HCT116 (cell line): ENCODE measurements around the gene GALNT16. TPM values are rescaled to one million over a fixed set of nuclear protein-coding genes. Genes with fewer than 3 reads are reported as not detected.

ENCODE experiments used
- ATAC-seq: fragments of 200-7000 bp; cut with Tn5 transposase; 2 replicates; pipeline ENCODE4 v1.9.1; 2020; ENCODE audit warnings: mild to moderate bottlenecking, moderate library complexity
- BruUV-seq: library from RNA; stranded (reverse); fragments of 400-500 nt; replicated peaks from 2 replicates; lab custom pipeline; 2021; lab: Mats Ljungman, UMichigan
- CTCF ChIA-PET: fragments of 300-600 bp; sonication (Branson Sonifier 250); formaldehyde crosslinking; loops from one replicate; lab custom pipeline; 2021; ENCODE audit warnings: antibody characterized with exemption; lab: Charles Lee
- POLR2A ChIA-PET: fragments of 300-600, 350-600 bp; sonication (Branson Sonifier 250); formaldehyde crosslinking; loops from one replicate; lab custom pipeline; 2021; ENCODE audit warnings: antibody characterized with exemption; lab: Charles Lee
- RAD21 ChIA-PET, 2 experiments: fragments of 300-600 bp; sonication (Branson Sonifier 250); formaldehyde crosslinking; loops; one replicate each; lab custom pipeline; 2023; ENCODE audit warnings: low total read pairs in 2 of 2; ENCODE audit not compliant: uncharacterized antibody in 2 of 2, unreplicated experiment in 2 of 2, low non-redundant PET in 1 of 2; lab: Charles Lee
- DNase-seq: peaks from one replicate; pipeline ENCODE4 v3.0.0-alpha.2; 2010; ENCODE audit warnings: low read depth, low spot score
- H2AFZ ChIP-seq: fragments of 200-600 bp; shearing (Covaris generic), sonication (generic); 2 replicates; pipeline ENCODE4 v1.6.1; 2017; ENCODE audit warnings: low read depth, mixed run types, mixed read lengths, antibody characterized with exemption, low read length; ENCODE audit not compliant: poor library complexity, severe bottlenecking
- H3K27ac ChIP-seq: 2 replicates; pipeline ENCODE4 v1.5.1; 2012; ENCODE audit warnings: low read depth, low read length
- H3K27me3 ChIP-seq: fragments of 200-600 bp; sonication (generic); 2 replicates; pipeline ENCODE4 v1.6.1; 2016; ENCODE audit warnings: mixed run types, low read length, mixed read lengths; ENCODE audit not compliant: insufficient read depth
- H3K36me3 ChIP-seq, 2 experiments: fragments of 200-500 bp in 1 of 2; fragments of 200-600 bp in 1 of 2; sonication (Bioruptor generic) in 1 of 2; sonication (generic) in 1 of 2; 2 replicates each; pipeline versions ENCODE4 v1.5.1 to v1.6.1; 2014 to 2016; ENCODE audit warnings: low read length in 2 of 2, inconsistent platforms in 1 of 2, mixed read lengths in 1 of 2, mixed run types in 1 of 2; ENCODE audit not compliant: insufficient read depth in 2 of 2, control insufficient read depth in 1 of 2
- H3K4me1 ChIP-seq, 2 experiments: fragments of 200-600 bp in 1 of 2; sonication (generic) in 1 of 2; 2 replicates each; pipeline versions ENCODE4 v1.5.1 to v1.6.1; 2012 to 2017; ENCODE audit warnings: low read length in 2 of 2, inconsistent platforms in 1 of 2, mild to moderate bottlenecking in 1 of 2, mixed read lengths in 1 of 2, mixed run types in 1 of 2, moderate library complexity in 1 of 2; ENCODE audit not compliant: insufficient read depth in 2 of 2, control insufficient read depth in 1 of 2
- H3K4me2 ChIP-seq: fragments of 200-600 bp; sonication (generic); 2 replicates; pipeline ENCODE4 v1.6.1; 2017; ENCODE audit warnings: mixed run types, low read length, mixed read lengths
- H3K4me3 ChIP-seq, 2 experiments: fragments of 200-600 bp in 1 of 2; sonication (generic) in 1 of 2; replicated peaks in 1 of 2; 2 replicates each; pipeline ENCODE4 v1.5.1; 2011 to 2016; ENCODE audit warnings: low read length in 2 of 2, control low read depth in 1 of 2, low read depth in 1 of 2, mild to moderate bottlenecking in 1 of 2, mixed read lengths in 1 of 2, mixed run types in 1 of 2
- H3K79me2 ChIP-seq: fragments of 200-600 bp; sonication (generic); 2 replicates; pipeline ENCODE4 v1.6.1; 2017; ENCODE audit warnings: mild to moderate bottlenecking, mixed run types, low read length, moderate library complexity, mixed read lengths; ENCODE audit not compliant: insufficient read depth
- H3K9ac ChIP-seq: fragments of 200-600 bp; sonication (generic); 2 replicates; pipeline ENCODE4 v1.6.1; 2016; ENCODE audit warnings: low read length, mixed read lengths
- H3K9me2 ChIP-seq: fragments of 200-600 bp; sonication (generic), shearing (Covaris generic); 2 replicates; pipeline ENCODE4 v1.6.1; 2017; ENCODE audit warnings: mixed run types, mild to moderate bottlenecking, moderate library complexity; ENCODE audit not compliant: insufficient read depth
- H3K9me3 ChIP-seq, 2 experiments: fragments of 200-500 bp in 1 of 2; fragments of 200-600 bp in 1 of 2; sonication (Bioruptor generic) in 1 of 2; sonication (generic) in 1 of 2; 2 replicates each; pipeline ENCODE4 v1.6.1; 2014 to 2017; ENCODE audit warnings: low read length in 2 of 2, mixed read lengths in 2 of 2, inconsistent platforms in 1 of 2, low read depth in 1 of 2, mild to moderate bottlenecking in 1 of 2, mixed run types in 1 of 2, moderate library complexity in 1 of 2; ENCODE audit not compliant: control insufficient read depth in 1 of 2, insufficient read depth in 1 of 2
- H4K20me1 ChIP-seq: fragments of 200-600 bp; sonication (generic), shearing (Covaris generic); 2 replicates; pipeline ENCODE4 v1.6.1; 2017; ENCODE audit warnings: mixed run types, mild to moderate bottlenecking, moderate library complexity; ENCODE audit not compliant: insufficient read depth
- FOSL1 ChIP-seq: IDR thresholded peaks from 2 replicates; pipeline ENCODE4 v1.6.1; 2012; ENCODE audit warnings: low read depth
- SIN3A ChIP-seq: IDR thresholded peaks from 2 replicates; pipeline ENCODE4 v1.6.1; 2012; ENCODE audit warnings: low read depth
- TCF7L2 ChIP-seq: IDR thresholded peaks from 2 replicates; pipeline ENCODE4 v1.7.0; 2011; ENCODE audit warnings: borderline replicate concordance, inconsistent platforms; ENCODE audit not compliant: insufficient read depth, insufficient read length; ENCODE audit errors: extremely low read depth
- ZFX ChIP-seq: fragments of 450-650 bp; IDR thresholded peaks from 2 replicates; pipeline ENCODE4 v1.6.1; 2017
- intact Hi-C: fragments of 100-400 bp; cut with micrococcal nuclease; formaldehyde crosslinking; loops from 2 replicates; pipeline ENCODE4 v1.10.0; 2022
- total RNA-seq: library from RNA; stranded (reverse); gene quantifications from one replicate; pipeline ENCODE4 v1.2.1, GENCODE V29; 2021; ENCODE audit not compliant: unreplicated experiment
- TF ChIP-seq, protein P1 (sequence below): IDR thresholded peaks from 2 replicates; pipeline ENCODE4 v1.6.1; 2012
- TF ChIP-seq, protein P2 (sequence below): IDR thresholded peaks from 2 replicates; pipeline ENCODE4 v1.6.1; 2012; ENCODE audit warnings: low read depth

GALNT16 gene
- total RNA-seq, 1 experiment from 2014 or later = 0.32 TPM

DNA sequence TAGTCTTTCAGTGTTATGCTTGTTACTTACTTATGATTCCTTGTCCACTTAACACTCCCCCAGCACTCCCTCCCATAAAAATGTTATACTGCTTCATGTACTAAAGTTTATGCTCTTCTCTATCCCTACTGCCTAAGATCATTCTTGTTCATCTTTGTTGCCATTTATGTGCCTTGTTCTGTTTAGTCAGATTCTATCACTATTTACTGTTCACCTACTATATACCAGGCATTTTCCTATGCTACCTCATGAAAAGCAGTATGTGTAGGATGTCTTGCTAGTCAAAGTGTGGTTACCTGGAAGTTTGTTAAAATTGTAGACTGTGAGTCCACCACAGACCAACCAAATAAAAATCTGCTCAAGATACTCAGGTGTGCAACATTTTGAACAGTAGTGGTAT lies 114.3 kb downstream of the GALNT16 start (continued):
- no peak for TF ChIP-seq SIN3A

DNA sequence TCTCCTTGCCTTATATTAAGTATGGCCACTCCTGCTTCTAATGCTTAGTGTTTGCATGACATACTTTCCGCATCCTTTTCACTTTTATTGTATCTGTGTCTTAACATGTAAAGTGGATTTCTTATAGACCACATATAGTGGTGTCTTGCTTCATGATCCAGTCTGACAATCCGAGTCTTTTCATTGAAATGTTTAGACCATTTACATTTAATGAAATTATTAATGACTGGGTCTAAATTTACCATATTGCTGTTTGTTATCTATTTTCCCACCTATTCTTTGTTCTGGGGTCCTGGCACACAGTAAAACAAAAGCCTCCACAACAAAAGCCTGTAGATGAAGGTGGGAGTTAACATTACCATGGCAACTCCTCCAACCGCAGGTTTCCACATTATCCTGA lies 115.2 kb downstream of the GALNT16 start:
- CTCF ChIA-PET = no interaction called here
- no peaks in the 10 kb centered on the region for H3K27me3 ChIP-seq

More for the DNA sequence above, 115.2 kb downstream of the GALNT16 start:
- BruUV-seq = no TSS peak
- peaks cover 19% of the 10 kb centered on the region for H3K79me2 ChIP-seq
- no peak overlapping the region for H2AFZ ChIP-seq
- no peaks in the 10 kb centered on the region for H4K20me1 ChIP-seq
- H3K4me3 ChIP-seq = no peak overlapping the region
- no peak overlapping the region for H3K9ac ChIP-seq
- H3K9me3 ChIP-seq = no peaks in the 10 kb centered on the region; a peak in 1 of 4 replicates
- no peaks in the 10 kb centered on the region for H3K4me1 ChIP-seq
- TF ChIP-seq, protein P1, sequence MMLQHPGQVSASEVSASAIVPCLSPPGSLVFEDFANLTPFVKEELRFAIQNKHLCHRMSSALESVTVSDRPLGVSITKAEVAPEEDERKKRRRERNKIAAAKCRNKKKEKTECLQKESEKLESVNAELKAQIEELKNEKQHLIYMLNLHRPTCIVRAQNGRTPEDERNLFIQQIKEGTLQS = no peak
- TF ChIP-seq TCF7L2 (no peak), FOSL1 (no peak), ZFX (no peak)
- TF ChIP-seq, protein P2, sequence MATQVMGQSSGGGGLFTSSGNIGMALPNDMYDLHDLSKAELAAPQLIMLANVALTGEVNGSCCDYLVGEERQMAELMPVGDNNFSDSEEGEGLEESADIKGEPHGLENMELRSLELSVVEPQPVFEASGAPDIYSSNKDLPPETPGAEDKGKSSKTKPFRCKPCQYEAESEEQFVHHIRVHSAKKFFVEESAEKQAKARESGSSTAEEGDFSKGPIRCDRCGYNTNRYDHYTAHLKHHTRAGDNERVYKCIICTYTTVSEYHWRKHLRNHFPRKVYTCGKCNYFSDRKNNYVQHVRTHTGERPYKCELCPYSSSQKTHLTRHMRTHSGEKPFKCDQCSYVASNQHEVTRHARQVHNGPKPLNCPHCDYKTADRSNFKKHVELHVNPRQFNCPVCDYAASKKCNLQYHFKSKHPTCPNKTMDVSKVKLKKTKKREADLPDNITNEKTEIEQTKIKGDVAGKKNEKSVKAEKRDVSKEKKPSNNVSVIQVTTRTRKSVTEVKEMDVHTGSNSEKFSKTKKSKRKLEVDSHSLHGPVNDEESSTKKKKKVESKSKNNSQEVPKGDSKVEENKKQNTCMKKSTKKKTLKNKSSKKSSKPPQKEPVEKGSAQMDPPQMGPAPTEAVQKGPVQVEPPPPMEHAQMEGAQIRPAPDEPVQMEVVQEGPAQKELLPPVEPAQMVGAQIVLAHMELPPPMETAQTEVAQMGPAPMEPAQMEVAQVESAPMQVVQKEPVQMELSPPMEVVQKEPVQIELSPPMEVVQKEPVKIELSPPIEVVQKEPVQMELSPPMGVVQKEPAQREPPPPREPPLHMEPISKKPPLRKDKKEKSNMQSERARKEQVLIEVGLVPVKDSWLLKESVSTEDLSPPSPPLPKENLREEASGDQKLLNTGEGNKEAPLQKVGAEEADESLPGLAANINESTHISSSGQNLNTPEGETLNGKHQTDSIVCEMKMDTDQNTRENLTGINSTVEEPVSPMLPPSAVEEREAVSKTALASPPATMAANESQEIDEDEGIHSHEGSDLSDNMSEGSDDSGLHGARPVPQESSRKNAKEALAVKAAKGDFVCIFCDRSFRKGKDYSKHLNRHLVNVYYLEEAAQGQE = no peak
- no peak overlapping the region for H3K4me2 ChIP-seq
- H3K9me2 ChIP-seq = no peaks in the 10 kb centered on the region
- H3K36me3 ChIP-seq = peaks cover 7 to 23% of the 10 kb centered on the region in 2 experiments; a peak in 2 of 4 replicates
- intact Hi-C loops = no loop called here
- POLR2A ChIA-PET = no interaction called here
- H3K27ac ChIP-seq = no peak overlapping the region
- ATAC-seq (no peak), DNase-seq (no peak)
- RAD21 ChIA-PET = no interaction called here
